ENCODE results near the gene SUB1.

DNA sequence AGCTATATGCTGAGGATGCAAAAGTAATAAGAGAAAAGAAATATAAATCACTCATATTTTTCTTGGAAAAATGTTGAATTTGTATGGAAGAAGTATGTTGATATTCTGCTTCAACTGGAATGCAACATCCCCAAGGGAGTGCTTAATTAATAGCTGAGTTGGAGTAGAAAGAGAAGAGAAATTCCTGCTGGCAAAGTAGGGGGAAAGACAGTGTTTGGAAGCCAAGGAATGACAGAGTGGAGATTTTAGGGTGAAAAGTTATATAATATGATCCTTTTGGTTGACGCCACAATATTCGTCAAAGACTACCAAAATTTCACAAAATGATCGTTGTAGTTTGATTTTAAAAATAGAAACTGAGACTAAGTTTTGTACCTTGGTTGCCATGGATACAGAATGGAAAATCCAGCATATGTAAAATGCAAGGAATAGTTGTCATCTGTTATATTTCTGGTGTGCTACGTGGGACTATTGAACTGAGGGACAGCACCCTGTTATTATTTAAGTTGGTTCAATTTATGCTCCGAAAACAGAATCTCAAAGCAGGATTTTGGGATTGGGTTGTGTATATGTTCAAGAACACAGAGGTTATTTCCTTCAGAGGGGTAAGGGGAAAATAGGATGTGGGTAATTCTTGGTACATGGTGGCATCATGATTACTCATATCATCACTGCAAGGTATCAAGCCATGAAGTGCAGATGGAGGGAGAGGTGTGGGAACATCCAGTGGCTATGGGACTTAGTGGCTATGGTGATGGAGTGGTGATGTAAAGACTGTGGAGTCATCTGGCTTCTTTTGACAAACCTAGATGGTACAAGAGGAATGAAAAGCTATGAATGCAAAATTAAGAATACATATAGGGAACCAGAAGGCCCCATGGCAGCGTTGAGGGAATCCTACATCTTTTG, 61.0 kb downstream of the SUB1 start:
- TF ChIP-seq, protein P1, sequence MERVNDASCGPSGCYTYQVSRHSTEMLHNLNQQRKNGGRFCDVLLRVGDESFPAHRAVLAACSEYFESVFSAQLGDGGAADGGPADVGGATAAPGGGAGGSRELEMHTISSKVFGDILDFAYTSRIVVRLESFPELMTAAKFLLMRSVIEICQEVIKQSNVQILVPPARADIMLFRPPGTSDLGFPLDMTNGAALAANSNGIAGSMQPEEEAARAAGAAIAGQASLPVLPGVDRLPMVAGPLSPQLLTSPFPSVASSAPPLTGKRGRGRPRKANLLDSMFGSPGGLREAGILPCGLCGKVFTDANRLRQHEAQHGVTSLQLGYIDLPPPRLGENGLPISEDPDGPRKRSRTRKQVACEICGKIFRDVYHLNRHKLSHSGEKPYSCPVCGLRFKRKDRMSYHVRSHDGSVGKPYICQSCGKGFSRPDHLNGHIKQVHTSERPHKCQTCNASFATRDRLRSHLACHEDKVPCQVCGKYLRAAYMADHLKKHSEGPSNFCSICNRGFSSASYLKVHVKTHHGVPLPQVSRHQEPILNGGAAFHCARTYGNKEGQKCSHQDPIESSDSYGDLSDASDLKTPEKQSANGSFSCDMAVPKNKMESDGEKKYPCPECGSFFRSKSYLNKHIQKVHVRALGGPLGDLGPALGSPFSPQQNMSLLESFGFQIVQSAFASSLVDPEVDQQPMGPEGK (CRISPR knock-in tag; IDR thresholded peaks at IDR 0.05; ENCODE audit: borderline replicate concordance): no peak
- TF ChIP-seq, protein P2, sequence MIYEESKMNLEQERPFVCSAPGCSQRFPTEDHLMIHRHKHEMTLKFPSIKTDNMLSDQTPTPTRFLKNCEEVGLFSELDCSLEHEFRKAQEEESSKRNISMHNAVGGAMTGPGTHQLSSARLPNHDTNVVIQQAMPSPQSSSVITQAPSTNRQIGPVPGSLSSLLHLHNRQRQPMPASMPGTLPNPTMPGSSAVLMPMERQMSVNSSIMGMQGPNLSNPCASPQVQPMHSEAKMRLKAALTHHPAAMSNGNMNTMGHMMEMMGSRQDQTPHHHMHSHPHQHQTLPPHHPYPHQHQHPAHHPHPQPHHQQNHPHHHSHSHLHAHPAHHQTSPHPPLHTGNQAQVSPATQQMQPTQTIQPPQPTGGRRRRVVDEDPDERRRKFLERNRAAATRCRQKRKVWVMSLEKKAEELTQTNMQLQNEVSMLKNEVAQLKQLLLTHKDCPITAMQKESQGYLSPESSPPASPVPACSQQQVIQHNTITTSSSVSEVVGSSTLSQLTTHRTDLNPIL (CRISPR knock-in tag; IDR thresholded peaks at IDR 0.05; ENCODE audit: low read depth): no peak
- TF ChIP-seq ZFP3 (CRISPR knock-in tag; IDR thresholded peaks at IDR 0.05) (no peak), SNAI2 (CRISPR knock-in tag; IDR thresholded peaks at IDR 0.05) (no peak), RARB (CRISPR knock-in tag; IDR thresholded peaks at IDR 0.05) (no peak), ZFP30 (CRISPR knock-in tag; IDR thresholded peaks at IDR 0.05) (no peak), ZC3H10 (CRISPR knock-in tag; IDR thresholded peaks at IDR 0.05) (no peak)
